ENCODE data around the gene OBSCN. TPM values are rescaled to one million over a fixed set of nuclear protein-coding genes. Genes with fewer than 3 reads are reported as not detected.

The OBSCN gene
- total and polyA plus RNA-seq, 2 of the 4 experiments (the other 2 are of a cell fraction), result 4.1 to 9.5 TPM

GRCh38 chr1:228264090-228264829, 56.4 kb downstream of the OBSCN start:
- no peaks in the 10 kb centered on the region; a peak in 1 of 4 replicates for H3K79me1 ChIP-seq (ENCODE audit: low read depth in 1 of 2, low read length in 2 of 2)
- ChIA-PET POLR2A (ENCODE audit: unreplicated experiment) (no interaction called here), CTCF (no interaction called here)
- no peak overlapping the region for H3K23ac ChIP-seq (ENCODE audit: low read depth, low read length)
- no peak overlapping the region for H2AK5ac ChIP-seq (ENCODE audit: low read depth, low read length)
- H2BK5ac ChIP-seq (ENCODE audit: low read depth, low read length, poor library complexity, severe bottlenecking), result no peak overlapping the region
- H2BK120ac ChIP-seq (ENCODE audit: low read depth, low read length), result no peak overlapping the region
- H3K4me1 ChIP-seq (ENCODE audit: control insufficient read depth, insufficient read depth, low read length), result peaks cover 3% of the 10 kb centered on the region; the same call in 1 of the 2 replicates
- DNase-seq (no peak), ATAC-seq (ENCODE audit: low read depth) (no peak)
- no peak overlapping the region for H2BK20ac ChIP-seq (ENCODE audit: low read depth, low read length)
- H3K4me3 ChIP-seq (ENCODE audit: insufficient read depth, low read depth, low read length), result no peak overlapping the region
- BruUV-seq (replicated peaks), result no TSS peak
- H2AFZ ChIP-seq (replicated peaks; ENCODE audit: low read length, poor library complexity), result no peak overlapping the region
- H4K91ac ChIP-seq (ENCODE audit: insufficient read depth, low read depth, low read length), result no peak overlapping the region
- peaks cover 23% of the 10 kb centered on the region for H3K36me3 ChIP-seq (ENCODE audit: control insufficient read depth, insufficient read depth, low read length)
- no peak overlapping the region for H3K56ac ChIP-seq (ENCODE audit: extremely low read depth, insufficient read depth, low read length)
- no peak overlapping the region for H3K4me2 ChIP-seq (ENCODE audit: low read depth, low read length)
- in situ Hi-C loops (cut with MboI; ENCODE audit: low sequenced_read_pairs), result no loop called here
- peaks cover 4% of the 10 kb centered on the region for H3K9me3 ChIP-seq (ENCODE audit: control insufficient read depth, insufficient read depth, low read length)
- no peaks in the 10 kb centered on the region; the same call in 1 of the 2 replicates for H3K9me1 ChIP-seq (ENCODE audit: insufficient read depth, low read length)
- no peak overlapping the region for H2BK15ac ChIP-seq (ENCODE audit: low read depth, low read length)
- TF ChIP-seq MAZ (IDR thresholded peaks at IDR 0.05; ENCODE audit: borderline replicate concordance, low read depth, low read length), result no peak
- H4K8ac ChIP-seq (ENCODE audit: low read depth in 2 of 2, low read length in 2 of 2), result no peak overlapping the region
- H2AK9ac ChIP-seq (replicated peaks; ENCODE audit: low read depth, low read length, poor library complexity), result no peak overlapping the region
- H3K9ac ChIP-seq (ENCODE audit: low read depth, low read length), result no peak overlapping the region
- 86% methylated on average over 6 of the region's 24 CpGs; no CpG with 5 or more reads in 1 of the 2 experiments for WGBS, 2 experiments (ENCODE audit: extremely low coverage in 2 of 2, insufficient read length in 1 of 2)
- H3K27me3 ChIP-seq (ENCODE audit: control insufficient read depth, insufficient read depth, low read length), result no peaks in the 10 kb centered on the region
- dilution Hi-C loops (cut with HindIII; ENCODE audit: low sequenced_read_pairs, unreplicated experiment), result no loop called here
- no peak overlapping the region for H3K4ac ChIP-seq (ENCODE audit: low read depth, low read length)
- H3K18ac ChIP-seq (ENCODE audit: low read depth, low read length), result no peak overlapping the region
- no peaks in the 10 kb centered on the region for H4K20me1 ChIP-seq (ENCODE audit: insufficient read depth, low read length)
- intact Hi-C loops (cut with micrococcal nuclease), result no loop called here
- no peak overlapping the region for H3K27ac ChIP-seq (ENCODE audit: insufficient read depth, low read length)
- no peak overlapping the region for H4K5ac ChIP-seq (ENCODE audit: low read depth, low read length)
- no peak overlapping the region for H3K14ac ChIP-seq (replicated peaks; ENCODE audit: low read depth, low read length)
